Gastroesophageal sphincter (tissue), 2 donors: ENCODE data around the gene PDZD2.

Experiments
- POLR2A ChIP-seq, 2 donors: fragments of 450-650 bp; IDR thresholded peaks; one replicate each; pipeline ENCODE4 v1.6.1; 2017; ENCODE audit warnings: antibody characterized with exemption in 2 of 2, mild to moderate bottlenecking in 2 of 2, moderate library complexity in 1 of 2
- POLR2AphosphoS5 ChIP-seq: sonication (generic); formaldehyde crosslinking; IDR thresholded peaks from one replicate; pipeline ENCODE4 v1.6.1; 2017; ENCODE audit warnings: antibody characterized with exemption

DNA sequence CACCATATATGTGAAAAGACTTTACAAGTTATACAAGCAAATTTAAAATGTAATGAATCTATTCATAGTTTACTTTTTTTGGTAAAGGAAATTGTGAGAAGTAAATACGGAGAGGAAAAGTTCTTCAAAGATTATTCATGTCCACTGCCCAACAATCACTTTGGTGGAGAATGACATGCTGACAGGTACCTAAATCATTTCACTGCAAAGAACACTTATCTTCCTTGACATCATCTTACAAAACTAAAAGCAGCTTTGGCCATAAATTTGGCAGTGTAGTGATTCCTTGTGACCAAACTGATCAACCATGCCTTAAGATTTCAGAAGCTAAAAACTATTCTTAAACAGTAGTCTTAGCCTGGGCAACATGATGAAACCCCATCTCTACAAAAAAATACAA lies 492.7 kb downstream of the PDZD2 start:
- TF ChIP-seq POLR2AphosphoS5 (no peak), POLR2A (IDR thresholded peaks at IDR 0.05) (no peak)
